Colonic mucosa (tissue), 4 donors: ENCODE measurements around the gene G6PC1. TPM values are rescaled to one million over a fixed set of nuclear protein-coding genes. Genes with fewer than 3 reads are reported as not detected.
"Not testable (repeated sequence)": the region's sequence is repeated elsewhere in the genome, so short reads cannot be mapped to it uniquely, and the experiment has no call there.

Experiments used
- DNase-seq: peaks from one replicate; pipeline ENCODE4 v3.0.0-alpha.2; 2020
- H3K27ac ChIP-seq: fragments of 200-600 bp; one replicate; pipeline ENCODE4 v1.8.0; 2021
- H3K27me3 ChIP-seq: fragments of 200-600 bp; one replicate; pipeline ENCODE4 v1.8.0; 2021
- H3K36me3 ChIP-seq: fragments of 200-600 bp; one replicate; pipeline ENCODE4 v1.8.0; 2021
- H3K4me1 ChIP-seq: fragments of 200-600 bp; one replicate; pipeline ENCODE4 v1.8.0; 2021; ENCODE audit warnings: mild to moderate bottlenecking
- H3K4me3 ChIP-seq: fragments of 200-600 bp; one replicate; pipeline ENCODE4 v1.8.0; 2021
- H3K9ac ChIP-seq, 2 donors: one replicate each; pipeline ENCODE4 v1.7.0; 2013; ENCODE audit warnings: control low read depth in 2 of 2, low read depth in 2 of 2, low read length in 2 of 2
- H3K9me3 ChIP-seq: fragments of 200-600 bp; one replicate; pipeline ENCODE4 v1.8.0; 2021
- CTCF ChIP-seq: fragments of 200-600 bp; IDR thresholded peaks from one replicate; pipeline ENCODE4 v1.8.0; 2022; ENCODE audit warnings: antibody characterized with exemption, mild to moderate bottlenecking
- intact Hi-C: fragments of 100-400 bp; cut with DNase I; formaldehyde crosslinking; loops from one replicate; pipeline ENCODE4 v1.14.1; 2022
- total RNA-seq, 2 donors: library from RNA; stranded (reverse); fragmentation: NEBNext Ultra II Directional in 1 of 2; extraction: Animal tissue kit (Norgen Biotek cat#: 25700) in 1 of 2; gene quantifications; one replicate each; pipeline ENCODE4 v1.2.1, GENCODE V29; 2021
- donor health status: healthy.
- donor health status: DM: no; HTN: no; CAD: no.
- donor health status: DM: no; HTN: no; CAD: no.

Gene G6PC1
- total RNA-seq, 2 donors from 2014 or later = 0.40 TPM; not detected in 1

GRCh38 chr17:42918902-42919521, 18.4 kb downstream of the G6PC1 start:
- no peak for TF ChIP-seq CTCF
- Histone ChIP-seq H3K36me3 (no peaks in the 10 kb centered on the region), H3K4me1 (no peaks in the 10 kb centered on the region), H3K4me3 (no peak overlapping the region), H3K27ac (no peak overlapping the region), H3K9ac (no peak overlapping the region), H3K9me3 (no peaks in the 10 kb centered on the region), H3K27me3 (peaks cover 42% of the 10 kb centered on the region)
- intact Hi-C loops = no loop called here
- no peak for DNase-seq

GRCh38 chr17:42919522-42920077, 19.0 kb downstream of the G6PC1 start:
- H3K4me3 ChIP-seq, H3K36me3 ChIP-seq, H3K4me1 ChIP-seq, H3K9me3 ChIP-seq, H3K9ac ChIP-seq, DNase-seq, intact Hi-C loops, H3K27ac ChIP-seq: not testable (repeated sequence)
- peaks cover 42% of the 10 kb centered on the region for H3K27me3 ChIP-seq

GRCh38 chr17:42920106-42920900, 19.7 kb downstream of the G6PC1 start:
- no peak overlapping the region for H3K4me3 ChIP-seq
- H3K27me3 ChIP-seq = peaks cover 38% of the 10 kb centered on the region
- H3K9me3 ChIP-seq = no peaks in the 10 kb centered on the region
- no peak overlapping the region for H3K9ac ChIP-seq
- no peaks in the 10 kb centered on the region for H3K36me3 ChIP-seq
- H3K4me1 ChIP-seq = no peaks in the 10 kb centered on the region
- H3K27ac ChIP-seq = no peak overlapping the region
- no peak for TF ChIP-seq CTCF
- intact Hi-C loops = no loop called here
- DNase-seq = no peak

GRCh38 chr17:42920922-42921321, 20.3 kb downstream of the G6PC1 start:
- Histone ChIP-seq H3K36me3 (no peaks in the 10 kb centered on the region), H3K27me3 (peaks cover 32% of the 10 kb centered on the region), H3K4me1 (no peaks in the 10 kb centered on the region), H3K9ac (no peak overlapping the region), H3K27ac (no peak overlapping the region), H3K9me3 (no peaks in the 10 kb centered on the region), H3K4me3 (no peak overlapping the region)
- TF ChIP-seq CTCF = no peak
- no peak for DNase-seq
- intact Hi-C loops = no loop called here

GRCh38 chr17:42922294-42922693, 21.7 kb downstream of the G6PC1 start:
- no peaks in the 10 kb centered on the region for H3K9me3 ChIP-seq
- peaks cover 26% of the 10 kb centered on the region for H3K27me3 ChIP-seq
- no peak overlapping the region for H3K4me3 ChIP-seq
- H3K36me3 ChIP-seq = no peaks in the 10 kb centered on the region
- no peaks in the 10 kb centered on the region for H3K4me1 ChIP-seq
- no peak for DNase-seq
- no peak overlapping the region for H3K27ac ChIP-seq
- intact Hi-C loops = no loop called here
- no peak for TF ChIP-seq CTCF
- H3K9ac ChIP-seq = no peak overlapping the region

GRCh38 chr17:42923472-42923871, 22.9 kb downstream of the G6PC1 start:
- H3K27ac ChIP-seq, H3K9me3 ChIP-seq, DNase-seq, H3K36me3 ChIP-seq, H3K4me1 ChIP-seq, H3K9ac ChIP-seq, H3K4me3 ChIP-seq, intact Hi-C loops: not testable (repeated sequence)
- peaks cover 18% of the 10 kb centered on the region for H3K27me3 ChIP-seq
